ENCODE data around the gene GMDS.

DNA sequence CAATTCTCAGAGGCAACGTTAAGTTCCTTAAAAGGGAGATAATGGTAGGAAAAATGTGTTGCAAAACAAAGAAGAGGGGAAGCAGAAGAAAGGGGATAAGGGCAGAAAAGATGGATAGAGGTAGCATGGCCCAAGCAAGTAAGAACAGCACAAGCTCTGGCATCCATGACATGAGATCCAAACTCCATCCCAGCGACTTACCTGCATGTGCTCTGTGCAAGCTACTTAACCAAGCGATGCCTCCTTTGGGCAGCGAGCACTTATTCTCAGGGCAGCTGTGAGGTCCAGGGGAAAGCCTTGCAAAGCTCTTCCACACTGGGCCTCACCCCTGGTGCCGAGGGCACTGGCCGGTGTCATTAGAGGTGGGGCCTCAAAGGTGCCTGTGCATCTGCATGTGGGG is 340.5 kb downstream of the GMDS start:
- TF ChIP-seq EZH2phosphoT487 (IDR thresholded peaks at IDR 0.05; ENCODE audit: insufficient read depth, low read depth), result no peak
- no peak for TF ChIP-seq EZH2 (IDR thresholded peaks at IDR 0.05; ENCODE audit: insufficient read depth, poor library complexity, severe bottlenecking)
